SK-N-SH (cell line): ENCODE measurements around the gene SNX8. TPM values are rescaled to one million over a fixed set of nuclear protein-coding genes. Genes with fewer than 3 reads are reported as not detected.

Experiments used
- CTCF ChIA-PET: fragments of 300-600, 350-600 bp; formaldehyde crosslinking; extraction: SDS; loops from one replicate; lab custom pipeline; 2021; lab: Yijun Ruan, JAX
- POLR2A ChIA-PET: fragments of 350-600 bp; sonication (Branson Sonifier 250); formaldehyde crosslinking; extraction: SDS; loops from one replicate; lab custom pipeline; 2020; ENCODE audit warnings: antibody characterized with exemption, inconsistent platforms; lab: Yijun Ruan, JAX
- DNase-seq: peaks from one replicate; pipeline ENCODE4 v3.0.0; 2012
- H2AFZ ChIP-seq: fragments of 200-600 bp; sonication (generic); 2 replicates; pipeline ENCODE4 v1.8.1; 2016; ENCODE audit warnings: antibody characterized with exemption, mild to moderate bottlenecking, low read depth
- H3F3A ChIP-seq: fragments of 200-600 bp; sonication (generic); replicated peaks from 2 replicates; pipeline ENCODE3; 2016; ENCODE audit warnings: antibody characterized with exemption, mild to moderate bottlenecking; ENCODE audit not compliant: insufficient read depth
- H3K27ac ChIP-seq, 2 experiments: fragments of 200-500 bp in 1 of 2; fragments of 200-600 bp in 1 of 2; sonication (Bioruptor generic) in 1 of 2; sonication (generic), shearing (Covaris generic) in 1 of 2; 2 replicates each; pipeline versions ENCODE4 v1.5.1 to v1.6.1; 2014 to 2016; ENCODE audit warnings: low read depth in 2 of 2, inconsistent platforms in 1 of 2, low read length in 1 of 2, mild to moderate bottlenecking in 1 of 2, mixed read lengths in 1 of 2
- H3K27me3 ChIP-seq: fragments of 200-600 bp; sonication (generic), shearing (Covaris generic); 2 replicates; pipeline ENCODE4 v1.6.1; 2016; ENCODE audit warnings: mixed run types; ENCODE audit not compliant: insufficient read depth
- H3K36me3 ChIP-seq, 2 experiments: fragments of 200-500 bp in 1 of 2; fragments of 200-600 bp in 1 of 2; sonication (Bioruptor generic) in 1 of 2; sonication (generic) in 1 of 2; replicated peaks in 1 of 2; 2 replicates each; pipeline versions ENCODE3 to v1.5.1; 2014 to 2016; ENCODE audit warnings: low read length in 1 of 2, mild to moderate bottlenecking in 1 of 2; ENCODE audit not compliant: insufficient read depth in 2 of 2, control insufficient read depth in 1 of 2
- H3K4me1 ChIP-seq, 2 experiments: fragments of 200-500 bp in 1 of 2; fragments of 200-600 bp in 1 of 2; sonication (Bioruptor generic) in 1 of 2; sonication (generic), shearing (Covaris generic) in 1 of 2; 2 replicates each; pipeline versions ENCODE4 v1.5.1 to v1.6.1; 2014 to 2016; ENCODE audit warnings: low read depth in 1 of 2, low read length in 1 of 2, mixed run types in 1 of 2; ENCODE audit not compliant: insufficient read depth in 2 of 2, control insufficient read depth in 1 of 2
- H3K4me2 ChIP-seq: fragments of 200-600 bp; sonication (generic), shearing (Covaris generic); 2 replicates; pipeline ENCODE4 v1.6.1; 2017; ENCODE audit warnings: mixed run types
- H3K4me3 ChIP-seq, 2 experiments: fragments of 200-500 bp in 1 of 2; fragments of 200-600 bp in 1 of 2; sonication (Bioruptor generic) in 1 of 2; sonication (generic), shearing (Covaris generic) in 1 of 2; 2 replicates each; pipeline versions ENCODE4 v1.5.1 to v1.8.1; 2014 to 2016; ENCODE audit warnings: low read depth in 2 of 2, inconsistent platforms in 1 of 2, low read length in 1 of 2, mild to moderate bottlenecking in 1 of 2, mixed read lengths in 1 of 2, moderate library complexity in 1 of 2
- H3K79me2 ChIP-seq: fragments of 200-600 bp; sonication (generic); 2 replicates; pipeline ENCODE4 v1.8.1; 2017; ENCODE audit warnings: mild to moderate bottlenecking; ENCODE audit not compliant: insufficient read depth
- H3K9ac ChIP-seq: fragments of 200-600 bp; sonication (generic); 2 replicates; pipeline ENCODE4 v1.6.1; 2017; ENCODE audit warnings: mixed run types
- H3K9me2 ChIP-seq: fragments of 200-600 bp; sonication (generic); 2 replicates; pipeline ENCODE4 v1.6.1; 2017; ENCODE audit warnings: mixed run types
- H3K9me3 ChIP-seq: fragments of 200-600 bp; sonication (generic); 2 replicates; pipeline ENCODE4 v1.6.1; 2017; ENCODE audit warnings: mixed run types, mild to moderate bottlenecking, moderate library complexity
- H4K20me1 ChIP-seq: fragments of 200-600 bp; sonication (generic); 2 replicates; pipeline ENCODE4 v1.6.1; 2017; ENCODE audit warnings: mild to moderate bottlenecking, mixed run types; ENCODE audit not compliant: insufficient read depth
- CHD2 ChIP-seq: fragments of 150-350 bp; IDR thresholded peaks from 2 replicates; pipeline ENCODE4 v1.6.1; 2018; ENCODE audit warnings: low read length; ENCODE audit not compliant: partially characterized antibody
- CTCF ChIP-seq: fragments of 200-600 bp; sonication (generic); IDR thresholded peaks from 2 replicates; pipeline ENCODE4 v1.6.1; 2017; ENCODE audit warnings: antibody characterized with exemption, mild to moderate bottlenecking, moderate library complexity
- FOXM1 ChIP-seq: IDR thresholded peaks from 2 replicates; pipeline ENCODE4 v1.4.0; 2012; ENCODE audit warnings: low read depth, mild to moderate bottlenecking
- JUND ChIP-seq: IDR thresholded peaks from 2 replicates; pipeline ENCODE4 v1.4.0; 2012
- NRF1 ChIP-seq: IDR thresholded peaks from 2 replicates; pipeline ENCODE4 v1.6.1; 2012; ENCODE audit warnings: low read depth, mild to moderate bottlenecking, low read length
- PBX3 ChIP-seq: IDR thresholded peaks from 2 replicates; pipeline ENCODE4; 2012
- POLR2AphosphoS5 ChIP-seq: IDR thresholded peaks from 2 replicates; pipeline ENCODE4 v1.6.1; 2012; ENCODE audit warnings: low read depth, low read length
- RXRA ChIP-seq: IDR thresholded peaks from 2 replicates; pipeline ENCODE4 v1.4.0; 2012; ENCODE audit warnings: low read depth, mild to moderate bottlenecking, borderline replicate concordance
- TAF1 ChIP-seq: IDR thresholded peaks from 2 replicates; pipeline ENCODE4 v1.6.1; 2012; ENCODE audit warnings: low read depth, mild to moderate bottlenecking, low read length, moderate library complexity, borderline replicate concordance
- USF1 ChIP-seq: IDR thresholded peaks from 2 replicates; pipeline ENCODE4 v1.4.0; 2012; ENCODE audit warnings: low read depth, borderline replicate concordance
- YY1 ChIP-seq: IDR thresholded peaks from 2 replicates; pipeline ENCODE4 v1.4.0; 2012; ENCODE audit warnings: low read depth, mild to moderate bottlenecking
- WGBS: methylation state at CpG from one replicate; pipeline ENCODE4 v1.1.6; 2017; ENCODE audit warnings: low lambda C conversion rate; 5-methylcytosine and 5-hydroxymethylcytosine counted together
- polyA plus RNA-seq, 3 experiments: library from polyadenylated mRNA; depleted of rRNA; stranded (reverse); fragments of >200 nt; gene quantifications; 2 replicates each; pipeline ENCODE4 v1.2.3, GENCODE V29; 2012

Gene SNX8
- polyA plus RNA-seq, 1 of the 3 experiments (the other 2 are of a cell fraction) = 20.6 TPM

- peaks cover 7 to 8% of the 10 kb centered on the region in 2 experiments for H3K36me3 ChIP-seq
- no peak overlapping the region for H3K4me3 ChIP-seq
- H3F3A ChIP-seq = peaks cover 11% of the 10 kb centered on the region
- H4K20me1 ChIP-seq = 0 out of 2 replicates have a peak, but pooled peaks cover 6% of the 10 kb centered on the region
- H3K9ac ChIP-seq = no peak overlapping the region
- H3K9me2 ChIP-seq = no peaks in the 10 kb centered on the region
- WGBS = 97% methylated on average over 12 of the region's 12 CpGs
- no peak overlapping the region for H2AFZ ChIP-seq
- peak overlapping the region; percentile 100 for H3K4me2 ChIP-seq
- no peak for DNase-seq
- TF ChIP-seq CTCF = no peak
- no peak for TF ChIP-seq FOXM1
- no peak for TF ChIP-seq TAF1
- no peak for TF ChIP-seq USF1
- TF ChIP-seq POLR2AphosphoS5 = no peak
- TF ChIP-seq PBX3 = no peak
- no peak for TF ChIP-seq YY1
- no peak for TF ChIP-seq NRF1
- no peak for TF ChIP-seq JUND
- no peak for TF ChIP-seq CHD2
- TF ChIP-seq, all 33 proteins: peak for 0
- Histone ChIP-seq H3K4me1 (peaks cover 3 to 16% of the 10 kb centered on the region in 2 experiments; a peak in 3 of 4 replicates), H3K27me3 (no peaks in the 10 kb centered on the region), H3K27ac (no peak overlapping the region), H3K79me2 (peaks cover 47% of the 10 kb centered on the region), H3K9me3 (no peaks in the 10 kb centered on the region)
- POLR2A ChIA-PET = no interaction called here
- CTCF ChIA-PET = interaction anchor here (2.1 kb wide), 1 partner anchor 18 kb away, joined by 8 read pairs; no protein-coding TSS in a partner anchor
These were observed 70.8 kb downstream of the SNX8 start for GRCh38 chr7:2243458-2243857.

GRCh38 chr7:2242541-2243429 lies 71.5 kb downstream of the SNX8 start:
- no peak for DNase-seq
- Histone ChIP-seq H3K79me2 (peaks cover 52% of the 10 kb centered on the region), H3K9ac (peak overlapping the region; percentile 95), H3K4me1 (peaks cover 0 to 16% of the 10 kb centered on the region in 2 experiments; a peak in 1 of 4 replicates), H3K9me3 (no peaks in the 10 kb centered on the region), H3K4me2 (peak overlapping the region; percentile 100), H3K4me3 (peak overlapping the region; percentile 67 to 99), H3K9me2 (no peaks in the 10 kb centered on the region), H3K36me3 (peaks cover 14 to 15% of the 10 kb centered on the region in 2 experiments), H2AFZ (peak overlapping the region; percentile 83), H4K20me1 (0 out of 2 replicates have a peak, but pooled peaks cover 6% of the 10 kb centered on the region), H3K27ac (peak overlapping the region; percentile 46 to 56), H3K27me3 (no peaks in the 10 kb centered on the region), H3F3A (peaks cover 4% of the 10 kb centered on the region)
- POLR2A ChIA-PET = interaction anchor here (0.9 to 2.1 kb wide), 6 partner anchors 8 to 111 kb away, joined by 3 to 12 read pairs (median 4); partner anchors contain the start of genes EIF3B and MAD1L1
- 33% methylated on average over 21 of the region's 21 CpGs for WGBS
- TF ChIP-seq RXRA (no peak), USF1 (no peak)
- CTCF ChIA-PET = interaction anchor here (0.7 to 2.1 kb wide), 6 partner anchors 9 to 575 kb away, joined by 3 to 9 read pairs (median 5); partner anchors contain the start of gene MAD1L1
